Measurements from ENCODE around the gene SUCLA2.
A peak's percentile ranks its signal among the peaks of the same experiment; 100 is the strongest.
"Not testable (repeated sequence)": the region's sequence is repeated elsewhere in the genome, so short reads cannot be mapped to it uniquely, and the experiment has no call there.

Gene SUCLA2

DNA sequence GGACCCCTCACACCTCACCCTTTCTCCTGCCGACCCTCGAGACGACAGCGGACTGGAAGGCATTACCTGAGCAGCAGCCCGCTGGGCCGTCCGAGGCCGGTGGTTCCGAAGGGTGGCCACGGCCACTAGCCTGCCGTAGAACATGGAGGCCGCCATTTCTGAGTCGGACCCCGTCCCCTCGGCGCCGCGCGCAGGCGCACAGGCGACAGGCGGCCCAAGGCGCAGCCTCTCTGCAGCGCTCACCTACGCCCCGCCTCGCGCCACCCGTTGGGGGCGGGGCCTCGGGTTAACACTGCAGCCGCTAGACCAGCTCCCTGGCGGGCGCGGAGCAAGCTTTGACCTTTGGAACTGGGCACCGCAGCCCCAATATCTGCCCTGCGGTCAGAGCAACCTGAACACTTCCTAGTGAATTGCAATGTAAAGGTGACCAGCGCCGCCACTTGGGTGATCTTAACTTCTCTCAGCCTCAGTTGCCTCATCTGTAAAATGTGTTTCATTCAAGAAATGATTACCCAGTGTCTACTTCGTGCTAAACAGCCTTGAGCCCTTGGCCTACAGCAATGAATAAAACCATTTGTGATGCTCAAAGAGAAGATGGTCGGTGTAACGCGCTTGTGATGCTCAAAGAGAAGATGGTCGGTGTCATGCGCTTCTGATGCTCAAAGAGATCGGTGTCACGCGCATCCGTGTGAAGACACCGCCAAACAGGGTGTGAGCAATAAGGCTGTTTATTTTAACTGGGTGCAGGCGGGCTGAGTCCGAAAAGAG is at the start of gene SUCLA2:
TSS of gene SUCLA2 (minus strand) at position 160 of the 768 bp plus-strand sequence. CDS start at position 156, 4 bp downstream.
- DNase-seq: peak; percentile 69

DNA sequence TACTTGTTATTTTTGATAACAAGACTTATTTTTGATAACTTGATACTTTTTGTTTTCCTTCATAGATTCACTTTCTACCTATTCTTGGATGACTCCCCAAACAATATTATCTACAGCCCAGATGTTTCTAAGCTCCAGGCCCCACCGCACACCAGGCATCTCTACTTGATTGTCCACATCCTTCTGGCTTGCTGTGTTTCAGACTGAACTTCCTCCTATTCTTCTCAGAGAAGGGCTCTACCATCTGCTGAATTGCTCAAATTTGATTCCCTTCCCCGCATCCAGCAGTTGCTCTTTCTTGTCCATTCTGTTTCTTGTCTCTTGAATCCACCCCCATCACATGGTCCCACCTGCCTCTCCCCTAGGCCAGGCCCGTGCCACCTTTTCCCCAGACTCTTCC is 49.5 kb upstream of the SUCLA2 start:
- no peak for DNase-seq

DNA sequence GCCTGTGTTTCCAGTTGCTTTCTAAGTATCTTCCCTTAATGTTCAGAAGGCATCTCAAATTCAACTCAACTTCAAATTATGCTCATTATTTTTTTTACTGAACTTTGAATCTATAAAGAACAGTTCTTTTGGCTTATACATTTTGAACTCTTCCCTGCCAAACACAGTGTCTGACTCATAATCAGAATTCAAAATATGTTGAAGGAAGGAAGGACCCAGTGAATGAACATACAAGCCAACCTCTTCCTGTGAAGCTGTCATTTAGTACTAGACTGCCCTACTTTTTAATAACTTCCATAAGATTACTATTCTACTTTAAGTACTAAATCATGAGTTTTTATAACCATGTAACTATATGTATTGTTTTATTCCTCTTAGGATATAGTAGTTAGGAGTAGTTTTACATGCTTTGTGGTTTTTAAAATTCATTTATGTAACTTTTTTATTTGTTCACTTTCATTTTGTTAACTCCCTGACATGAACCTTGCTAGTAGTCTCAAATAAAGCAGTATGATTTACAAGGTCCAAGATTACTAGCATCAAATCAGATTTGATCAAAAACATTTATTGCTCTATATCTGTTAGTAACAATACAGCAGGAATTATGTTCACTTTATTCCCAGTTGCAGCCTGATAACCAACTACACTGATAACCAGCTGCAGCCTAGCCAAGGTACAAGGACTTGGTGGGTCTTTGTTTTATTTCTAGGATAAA is 42.9 kb upstream of the SUCLA2 start:
- no peak for DNase-seq

DNA sequence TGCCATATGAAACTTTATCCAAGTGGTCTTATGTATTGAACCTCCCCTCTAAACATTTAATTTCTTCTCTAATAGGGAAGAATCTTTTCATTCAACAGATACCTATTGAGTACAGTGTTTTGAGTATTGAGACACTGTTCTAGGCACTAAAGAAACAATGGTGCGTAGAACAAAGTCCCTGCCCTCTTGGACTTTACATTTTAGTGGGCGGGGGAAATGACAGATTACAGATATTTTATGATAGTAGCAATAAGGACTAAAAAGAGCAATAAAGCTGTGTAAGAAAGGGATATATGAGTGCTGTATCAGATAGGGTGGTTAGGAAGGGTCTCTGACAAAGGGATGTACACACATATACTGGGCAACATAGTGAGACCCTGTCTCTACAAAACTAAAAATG is 41.8 kb upstream of the SUCLA2 start:
- no peak for DNase-seq

DNA sequence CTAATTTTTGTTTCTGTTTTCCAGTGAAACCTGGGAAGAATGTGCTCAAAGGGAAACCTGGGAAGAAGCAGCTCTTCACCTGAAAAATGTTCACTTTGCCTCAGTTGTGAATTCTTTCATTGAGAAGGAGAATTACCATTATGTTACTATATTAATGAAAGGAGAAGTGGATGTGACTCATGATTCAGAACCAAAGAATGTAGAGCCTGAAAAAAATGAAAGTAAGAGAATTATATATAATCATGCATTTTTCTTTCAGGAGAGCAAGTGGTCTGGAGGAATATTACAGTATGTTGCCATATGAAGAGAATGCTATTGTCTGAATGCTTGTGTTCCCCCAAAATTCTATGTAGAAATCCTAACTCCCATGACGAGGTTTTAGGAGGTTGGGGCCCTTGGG is 39.8 kb upstream of the SUCLA2 start:
- no peak for DNase-seq

DNA sequence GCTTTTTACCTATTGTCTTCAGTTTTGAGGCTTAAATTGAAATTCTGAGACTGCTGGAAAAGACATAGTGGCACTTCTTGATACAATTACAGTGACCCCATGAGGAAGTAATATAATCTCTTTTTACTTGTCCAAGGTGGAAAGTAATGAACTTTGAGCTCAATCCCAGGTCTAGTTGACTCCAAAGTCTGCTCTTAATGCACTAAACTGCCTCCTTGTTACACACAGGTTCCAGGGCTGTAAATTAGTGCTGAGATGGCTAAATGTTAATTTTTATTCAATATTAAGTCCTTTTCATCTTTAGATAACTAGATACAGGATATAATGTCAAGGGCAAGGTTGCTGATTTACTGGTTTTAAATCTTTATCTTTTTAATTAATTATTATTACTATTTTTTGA is 39.0 kb upstream of the SUCLA2 start:
- DNase-seq: no peak

DNA sequence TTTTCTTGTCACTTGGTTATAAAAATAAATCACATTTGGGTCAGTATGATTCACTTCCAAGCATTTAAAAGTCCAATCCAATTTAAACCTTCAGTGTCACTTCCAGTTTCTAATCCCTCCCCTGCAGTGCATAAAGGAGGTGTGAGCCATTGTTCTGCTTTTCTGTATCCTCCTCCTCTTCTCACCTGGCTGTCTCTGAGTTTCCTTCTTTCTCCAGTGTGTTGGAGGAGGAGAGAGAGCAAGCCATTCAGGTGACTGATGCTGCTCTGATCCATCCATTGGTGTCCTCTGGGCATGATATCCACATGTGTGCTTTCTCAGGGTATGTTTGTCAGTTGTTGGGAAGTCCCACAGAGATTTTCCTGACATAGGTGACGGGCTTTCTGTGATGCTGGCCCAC is 37.7 kb upstream of the SUCLA2 start:
- no peak for DNase-seq

DNA sequence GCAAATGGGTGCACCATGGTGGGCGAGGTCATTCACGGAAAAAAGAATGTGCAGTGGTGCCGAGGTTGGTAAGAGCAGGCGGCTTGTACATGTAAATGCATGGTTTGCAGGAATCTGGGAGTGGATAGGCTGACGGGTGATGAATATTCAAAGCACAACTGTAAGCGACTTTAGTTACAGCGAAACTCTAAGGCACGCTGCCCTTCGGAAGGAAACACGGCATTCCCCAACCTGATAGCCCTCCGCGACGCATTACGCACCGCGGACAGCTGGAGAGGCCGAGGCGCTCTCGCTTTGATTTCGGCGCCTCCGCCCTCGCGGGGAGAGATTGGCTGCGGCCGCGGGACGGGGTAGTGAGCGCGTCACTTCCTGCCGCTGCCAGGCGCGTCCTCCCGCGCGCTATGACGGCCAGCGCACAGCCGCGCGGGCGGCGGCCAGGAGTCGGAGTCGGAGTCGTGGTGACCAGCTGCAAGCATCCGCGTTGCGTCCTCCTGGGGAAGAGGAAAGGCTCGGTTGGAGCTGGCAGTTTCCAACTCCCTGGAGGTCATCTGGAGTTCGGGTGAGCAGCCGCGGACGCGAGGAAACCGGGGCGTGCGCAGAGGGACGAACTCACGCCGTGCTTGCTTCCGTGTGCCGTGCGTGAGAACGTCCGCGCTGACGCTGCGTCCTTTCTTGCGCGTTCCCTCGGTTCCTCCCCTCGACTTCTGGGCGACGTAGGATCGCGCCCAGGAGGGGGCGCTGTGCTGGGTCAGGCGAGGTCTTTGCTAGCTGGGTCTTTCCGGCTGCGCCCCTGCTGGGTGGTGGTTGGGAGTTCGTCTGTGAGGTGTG is 36.5 kb upstream of the SUCLA2 start, which contains the start of gene NUDT15:
TSS of gene NUDT15 (plus strand) at position 381 of the 828 bp plus-strand sequence. CDS start at position 402, 21 bp downstream.
- peak; percentile 91 for DNase-seq

DNA sequence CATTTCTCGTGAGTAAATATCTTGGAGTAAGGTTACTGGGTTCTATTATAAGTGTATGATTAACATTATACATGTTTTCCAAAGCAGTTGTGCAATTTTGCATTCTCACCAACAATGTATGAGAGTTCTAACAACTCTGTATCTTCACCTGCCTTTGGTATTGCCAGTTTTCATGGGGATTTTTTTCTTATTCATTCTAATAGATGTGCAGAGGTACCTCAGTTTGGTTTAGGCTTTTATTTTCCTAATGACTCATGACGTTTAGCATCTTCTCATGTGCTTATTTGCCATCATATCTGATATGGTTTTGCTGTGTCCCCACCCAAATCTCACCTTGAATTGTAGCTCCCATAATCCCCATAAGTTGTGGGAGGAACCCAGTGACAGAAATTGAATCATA is 28.8 kb upstream of the SUCLA2 start:
- DNase-seq: no peak

DNA sequence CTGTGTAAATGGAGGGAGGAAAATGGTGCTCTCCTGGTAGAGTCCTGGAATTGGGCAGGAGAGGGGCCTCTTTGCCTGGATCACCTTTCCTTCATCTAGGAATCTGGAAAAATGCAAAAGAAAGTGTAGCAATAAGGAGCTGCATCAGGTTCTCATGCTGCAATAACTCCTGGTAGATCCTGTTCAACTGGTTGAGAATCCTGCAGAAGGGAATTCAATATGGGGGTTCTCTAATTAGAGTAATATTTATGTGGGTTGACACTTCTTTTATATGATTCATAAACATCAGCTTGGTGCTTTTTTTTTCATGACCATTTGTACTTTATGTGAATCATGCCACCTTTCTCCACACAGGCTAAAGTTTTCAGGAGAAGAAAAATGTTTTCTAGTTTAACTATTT is 27.0 kb upstream of the SUCLA2 start:
- no peak for DNase-seq

DNA sequence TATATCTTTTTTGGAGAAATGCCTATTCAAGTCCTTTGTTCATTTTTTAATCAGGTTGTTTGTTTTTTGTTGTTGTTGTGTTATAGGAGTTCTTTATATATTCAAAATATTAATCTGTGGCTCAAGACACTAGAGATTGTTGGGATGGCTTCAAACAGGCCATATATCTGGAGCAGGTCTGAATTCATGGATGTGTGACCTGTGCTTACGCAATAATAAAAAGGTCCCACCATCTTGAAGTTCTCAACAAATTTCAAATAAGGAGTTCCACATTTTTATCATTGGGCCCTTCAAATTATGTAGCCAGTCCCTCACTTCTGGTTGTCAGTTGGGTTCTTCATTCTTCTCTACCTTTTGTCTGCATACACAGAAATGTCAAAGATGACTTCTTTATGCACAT is 18.7 kb upstream of the SUCLA2 start:
- no peak for DNase-seq

DNA sequence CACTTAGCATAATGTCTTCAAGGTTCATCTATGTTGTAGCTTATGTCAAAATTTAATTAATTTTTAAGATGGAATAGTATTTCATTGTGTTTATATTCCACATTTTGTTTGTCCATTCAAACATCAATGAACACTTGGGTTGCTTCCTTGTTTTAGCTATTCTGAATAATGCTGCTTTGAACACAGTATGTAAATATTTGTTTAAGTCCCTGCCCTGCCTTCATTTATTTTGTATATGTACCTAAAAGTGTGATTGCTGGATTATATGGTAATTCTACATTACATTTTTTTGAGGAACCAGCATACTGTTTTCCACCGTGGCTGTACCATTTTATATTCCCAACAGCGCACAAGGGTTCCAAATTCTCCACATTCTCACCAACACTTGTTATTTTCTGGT is 17.6 kb upstream of the SUCLA2 start:
- DNase-seq: no peak

DNA sequence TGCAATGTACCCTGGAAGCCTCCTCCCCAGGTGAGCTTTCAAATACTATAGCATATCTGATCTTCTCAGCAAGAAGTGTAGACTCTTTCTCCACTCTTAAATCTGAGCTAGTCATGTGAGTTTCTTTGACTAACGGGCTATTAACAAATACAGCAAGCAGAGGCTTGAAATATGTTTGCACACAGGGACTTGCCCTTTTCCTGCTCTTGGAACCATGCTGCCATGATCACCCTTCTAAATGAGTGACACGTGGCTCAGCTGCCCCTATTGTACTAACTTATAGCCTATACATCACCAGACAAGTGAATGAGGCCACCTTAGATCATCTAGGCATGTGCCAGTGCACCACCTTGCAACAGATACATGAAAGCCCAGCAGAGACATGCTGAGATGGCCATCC is 13.3 kb upstream of the SUCLA2 start:
- DNase-seq: no peak

DNA sequence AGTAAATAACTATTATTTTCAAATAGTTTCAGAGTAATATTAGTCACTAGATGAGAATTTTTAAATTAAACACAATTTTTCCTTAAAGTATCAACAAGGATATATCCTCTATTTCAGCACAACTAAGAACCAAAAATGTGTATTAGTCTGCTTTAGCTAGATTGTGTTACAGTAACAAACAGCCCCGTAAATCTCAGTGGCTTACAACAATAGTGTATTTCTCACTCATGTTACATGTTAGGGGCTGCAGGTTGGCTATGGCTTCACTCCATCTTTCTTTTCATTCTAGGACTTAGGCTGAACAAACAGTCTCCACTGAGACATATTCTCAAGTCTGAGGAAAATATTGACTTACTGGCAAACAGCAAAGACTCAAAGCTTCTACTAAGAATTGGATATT is 11.6 kb upstream of the SUCLA2 start:
- DNase-seq: no peak

DNA sequence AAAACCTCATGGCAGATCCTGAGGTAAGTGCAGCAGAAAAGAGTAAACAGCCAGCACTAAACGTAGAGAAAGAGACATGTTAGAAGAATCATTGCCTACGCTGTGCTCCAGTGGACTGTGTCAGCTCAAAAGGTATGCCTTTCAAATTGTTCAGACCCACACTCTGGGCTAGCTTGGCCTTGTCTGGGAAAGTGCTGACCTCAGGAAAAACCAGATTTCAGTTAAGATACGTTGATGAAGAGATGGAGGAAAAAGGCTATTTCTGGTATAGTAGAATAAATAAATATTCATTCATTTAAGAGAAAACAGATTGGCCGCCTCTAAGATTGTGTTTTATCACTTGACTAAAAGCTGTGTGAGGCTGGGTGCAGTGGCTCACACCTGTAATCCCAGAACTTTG is 9.6 kb upstream of the SUCLA2 start:
- no peak for DNase-seq

DNA sequence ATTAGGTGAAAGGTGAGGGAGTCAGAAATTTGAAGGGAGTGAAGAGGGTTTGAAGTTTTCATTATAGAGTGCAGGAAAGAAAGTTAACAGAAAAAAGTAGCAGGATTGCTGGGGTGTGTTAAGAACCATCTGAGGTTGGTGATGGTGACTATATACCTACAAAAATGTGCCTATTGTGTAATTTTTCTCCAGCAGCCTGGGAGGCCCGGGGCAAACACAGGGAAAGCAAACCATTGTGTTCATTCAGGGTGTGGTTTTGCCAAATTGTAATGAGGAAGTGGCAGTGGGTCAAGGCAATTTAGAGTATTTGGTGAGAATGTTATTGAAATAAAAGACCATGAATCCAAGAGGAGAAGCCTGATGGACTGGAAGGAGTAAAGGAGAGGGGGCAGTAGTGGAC is 8.2 kb upstream of the SUCLA2 start:
- no peak for DNase-seq

DNA sequence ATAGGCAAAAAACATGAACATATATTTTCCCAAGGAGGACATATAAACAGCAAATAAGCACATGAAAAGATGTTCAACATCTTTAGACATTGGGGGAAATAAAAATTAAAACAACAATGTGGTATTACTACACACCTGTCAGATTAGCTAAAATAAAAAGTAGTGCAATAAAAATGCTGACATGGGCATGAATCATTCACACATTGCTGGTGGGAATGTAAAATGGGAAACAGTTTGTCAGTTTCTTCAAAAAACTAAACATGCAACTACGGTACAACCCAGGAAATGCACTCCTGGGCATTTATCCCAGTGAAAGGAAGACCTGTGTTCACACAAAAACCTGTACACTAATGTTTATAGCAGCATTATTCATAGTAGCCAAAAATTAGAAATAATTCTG is 5.3 kb upstream of the SUCLA2 start:
- no peak for DNase-seq

DNA sequence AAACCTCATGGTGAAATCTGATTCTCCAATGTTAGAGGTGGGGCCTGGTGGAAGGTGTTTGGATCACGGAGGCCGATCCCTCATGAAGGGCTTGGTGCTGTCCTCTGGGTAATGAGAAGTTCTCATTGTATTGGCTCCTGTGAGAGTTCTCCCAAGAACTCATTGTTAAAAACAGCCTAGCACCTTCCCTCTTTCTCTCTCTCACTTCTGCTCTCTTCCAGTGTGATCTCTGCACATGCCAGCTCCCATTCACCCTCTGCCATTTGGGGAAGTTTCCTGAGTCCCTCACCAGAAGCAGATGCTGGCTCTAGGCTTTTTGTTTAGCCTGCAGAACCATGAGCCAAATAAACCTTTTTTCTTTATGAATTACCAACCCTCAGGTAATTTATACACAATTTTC is 3.1 kb upstream of the SUCLA2 start:
- no peak for DNase-seq

DNA sequence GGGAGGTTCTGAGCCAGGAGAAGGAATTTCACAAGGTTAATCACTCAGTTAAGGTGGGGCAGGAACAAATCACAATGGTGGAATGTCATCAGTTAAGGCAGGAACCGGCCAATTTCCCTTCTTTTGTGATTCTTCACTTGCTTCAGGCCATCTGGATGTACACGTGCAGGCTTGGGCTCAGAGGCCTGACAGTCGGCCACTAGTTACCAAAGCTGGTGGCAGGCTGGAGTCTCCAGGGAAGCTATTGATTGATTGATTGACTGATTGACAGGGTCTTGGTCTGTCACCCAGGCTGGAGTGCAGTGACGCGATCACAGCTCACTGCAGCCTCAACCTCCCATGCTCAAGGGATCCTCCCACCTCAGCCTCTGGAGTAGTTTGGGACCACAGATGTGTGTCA is 926 bp upstream of the SUCLA2 start:
- DNase-seq: not testable (repeated sequence)

DNA sequence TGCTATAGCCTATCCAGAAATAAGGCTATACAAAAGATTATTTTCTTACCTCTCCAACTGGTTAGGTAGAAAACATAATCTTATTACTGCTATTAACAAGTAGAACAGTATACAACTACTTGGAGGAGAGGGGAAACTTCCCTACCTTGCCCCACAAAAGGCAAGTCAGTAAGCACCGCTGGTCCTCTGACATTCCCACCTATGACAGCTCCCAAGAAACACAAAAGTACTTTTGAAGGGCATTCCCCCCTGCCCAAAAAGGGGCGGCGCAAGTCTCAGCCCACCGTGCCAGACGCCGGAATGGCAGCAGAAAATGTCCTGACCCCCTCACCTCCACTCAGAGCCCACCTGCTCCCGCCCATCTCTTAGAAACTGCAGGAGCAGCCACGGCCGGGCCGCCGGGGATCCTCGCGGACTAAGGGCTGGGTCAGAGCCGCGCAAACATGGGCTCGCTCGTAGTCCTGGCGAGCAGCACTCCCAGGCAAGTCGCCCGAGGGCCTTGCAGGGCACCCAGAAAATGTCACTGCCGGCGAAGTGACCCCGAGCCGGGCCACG is 437 bp downstream of the SUCLA2 start:
- no peak for DNase-seq

DNA sequence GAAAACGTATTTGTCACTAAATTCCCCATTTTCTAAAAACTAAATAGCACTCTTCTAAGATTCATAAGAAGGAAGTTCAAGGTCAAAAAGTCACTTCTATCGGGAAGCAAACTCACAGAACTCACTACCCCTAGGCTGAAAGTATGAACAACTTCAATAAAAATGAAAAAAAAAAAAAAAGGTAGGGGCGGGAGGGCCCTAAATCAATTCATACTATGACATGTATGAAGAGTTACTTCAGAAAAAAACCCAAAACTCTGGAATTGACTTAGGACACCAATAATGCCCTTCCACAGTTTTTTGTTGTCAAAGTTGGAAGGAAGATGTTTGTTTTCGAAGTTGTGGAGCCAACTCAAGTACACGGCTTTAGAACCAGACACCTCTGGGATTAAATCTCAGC is 1.1 kb downstream of the SUCLA2 start:
- no peak for DNase-seq

DNA sequence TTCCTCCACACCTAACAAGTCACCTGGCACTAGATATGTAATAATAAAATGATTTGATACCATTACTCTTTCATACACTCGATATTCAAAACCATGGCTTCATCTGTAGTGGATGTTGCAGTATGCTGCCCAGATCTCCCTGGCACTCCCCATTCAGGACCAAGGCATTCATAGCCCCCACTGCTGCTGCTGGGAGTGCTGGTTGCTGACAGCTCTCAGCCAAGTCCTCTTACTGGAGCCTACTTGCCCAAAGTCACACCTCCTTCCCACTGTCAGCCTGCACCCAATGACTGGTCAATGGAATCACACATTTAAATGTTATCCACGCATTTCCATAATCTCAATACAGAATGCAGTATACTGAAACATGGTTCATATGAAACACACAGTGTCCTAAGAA is 3.7 kb downstream of the SUCLA2 start:
- DNase-seq: no peak

DNA sequence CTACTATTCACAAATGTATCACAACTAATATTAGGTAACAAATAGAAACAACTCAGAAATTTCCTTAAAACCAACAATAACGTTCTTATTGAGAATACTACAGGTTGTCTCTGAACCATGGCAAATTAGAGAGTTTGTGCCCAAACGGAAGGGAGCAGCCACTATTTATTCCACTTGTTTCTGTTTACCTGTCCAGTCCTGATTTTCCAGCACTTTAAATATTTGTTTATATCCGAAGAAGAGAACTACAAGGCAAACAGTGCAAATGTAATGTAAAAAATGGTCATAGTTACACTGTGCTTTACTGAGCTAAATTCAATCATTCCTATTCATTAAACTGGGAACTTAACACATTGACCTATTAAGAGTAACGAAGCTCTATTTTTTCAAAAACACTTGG is 9.2 kb downstream of the SUCLA2 start:
- DNase-seq: no peak
